Measurements from ENCODE around the gene DHX34.
"Not testable (repeated sequence)": the region's sequence is repeated elsewhere in the genome, so short reads cannot be mapped to it uniquely, and the experiment has no call there.

The DHX34 gene

GRCh38 chr19:47365455-47365854, 16.3 kb downstream of the DHX34 start:
- not testable (repeated sequence) for DNase-seq

- DNase-seq = no peak
Measured at GRCh38 chr19:47370045-47370611, 21.0 kb downstream of the DHX34 start.

- DNase-seq = no peak
Measured at GRCh38 chr19:47371261-47371660, 22.1 kb downstream of the DHX34 start.

- no peak for DNase-seq
Measured at GRCh38 chr19:47372603-47373002, 23.5 kb downstream of the DHX34 start.

GRCh38 chr19:47373246-47374240, 24.4 kb downstream of the DHX34 start:
- DNase-seq = no peak

- no peak for DNase-seq
Measured at GRCh38 chr19:47374876-47375693, 26.0 kb downstream of the DHX34 start.

- no peak for DNase-seq
Measured at GRCh38 chr19:47375694-47376588, 26.8 kb downstream of the DHX34 start.

- DNase-seq = no peak
Measured at GRCh38 chr19:47376589-47377144, 27.6 kb downstream of the DHX34 start.

GRCh38 chr19:47377208-47377701, 28.1 kb downstream of the DHX34 start:
- DNase-seq = peak; percentile 66

- peak; percentile 46 for DNase-seq
Measured at GRCh38 chr19:47377801-47378200, 28.7 kb downstream of the DHX34 start.

GRCh38 chr19:47378246-47378645, 29.1 kb downstream of the DHX34 start:
- no peak for DNase-seq

- no peak for DNase-seq
Measured at GRCh38 chr19:47379381-47379938, 30.3 kb downstream of the DHX34 start.

GRCh38 chr19:47380559-47380958, 31.4 kb downstream of the DHX34 start:
- no peak for DNase-seq

- no peak for DNase-seq
Measured at GRCh38 chr19:47381121-47381520, 32.0 kb downstream of the DHX34 start.

GRCh38 chr19:47381653-47382279, 32.7 kb downstream of the DHX34 start:
- DNase-seq = no peak

GRCh38 chr19:47383890-47384289, 34.8 kb downstream of the DHX34 start:
- not testable (repeated sequence) for DNase-seq

GRCh38 chr19:47384533-47384932, 35.4 kb downstream of the DHX34 start:
- DNase-seq = not testable (repeated sequence)

- DNase-seq = not testable (repeated sequence)
Measured at GRCh38 chr19:47386582-47386981, 37.5 kb downstream of the DHX34 start.

GRCh38 chr19:47387623-47388022, 38.5 kb downstream of the DHX34 start:
- not testable (repeated sequence) for DNase-seq

GRCh38 chr19:47388721-47389120, 39.6 kb downstream of the DHX34 start:
- DNase-seq = not testable (repeated sequence)

- no peak for DNase-seq
Measured at GRCh38 chr19:47389150-47389556, 40.0 kb downstream of the DHX34 start.
